ENCODE results near the gene ZNF823.
"Not testable (repeated sequence)": the region's sequence is repeated elsewhere in the genome, so short reads cannot be mapped to it uniquely, and the experiment has no call there.

Gene ZNF823

DNA sequence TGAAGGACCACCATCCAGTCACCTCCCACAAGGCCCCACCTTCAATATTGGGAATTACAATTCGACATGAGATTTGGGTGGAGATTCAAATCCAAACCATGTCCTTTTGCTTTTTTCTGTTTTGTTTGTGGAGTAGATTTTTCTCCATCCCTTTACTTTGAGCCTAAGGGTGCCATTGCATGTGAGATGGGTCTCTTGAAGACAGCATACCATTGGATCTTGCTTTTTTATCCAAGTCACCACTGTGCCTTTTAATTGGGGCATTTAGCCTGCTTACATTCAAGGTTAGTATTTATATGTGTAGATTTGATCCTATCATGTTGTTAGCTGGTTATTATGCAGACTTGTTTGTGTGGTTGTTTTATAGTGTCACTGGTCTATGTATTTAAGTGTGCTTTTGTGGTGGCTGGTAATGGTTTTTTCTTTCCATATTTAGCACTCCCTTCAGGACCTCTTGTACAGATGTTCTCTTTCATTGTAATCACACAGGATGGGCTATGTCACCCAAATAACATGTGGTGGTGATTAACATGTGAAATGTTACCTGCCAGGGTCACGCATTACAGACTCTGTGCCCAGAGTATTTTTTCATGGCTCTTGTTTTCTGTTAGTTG is 58.0 kb downstream of the ZNF823 start:
- no peak for DNase-seq (ENCODE audit: low read depth)

DNA sequence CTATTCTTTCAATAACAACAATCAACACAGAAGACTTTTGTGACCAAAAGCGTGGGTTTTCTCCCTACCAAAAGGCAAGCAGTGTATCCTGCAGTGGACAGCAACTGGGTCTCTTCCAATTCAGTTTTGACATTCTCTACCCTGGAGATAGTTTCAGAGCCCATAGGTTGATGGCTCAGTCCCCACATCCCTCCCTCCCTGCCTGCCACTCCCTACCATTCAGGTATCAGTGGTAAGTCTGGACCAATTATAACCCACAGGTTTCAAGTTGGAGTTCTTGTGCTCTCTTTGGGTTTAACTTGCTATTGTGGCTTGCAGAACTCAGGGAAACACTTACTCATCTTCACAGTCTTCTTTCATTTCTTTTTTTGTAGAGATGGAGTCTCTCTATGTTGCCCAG is 60.2 kb downstream of the ZNF823 start:
- no peak for DNase-seq (ENCODE audit: low read depth)

DNA sequence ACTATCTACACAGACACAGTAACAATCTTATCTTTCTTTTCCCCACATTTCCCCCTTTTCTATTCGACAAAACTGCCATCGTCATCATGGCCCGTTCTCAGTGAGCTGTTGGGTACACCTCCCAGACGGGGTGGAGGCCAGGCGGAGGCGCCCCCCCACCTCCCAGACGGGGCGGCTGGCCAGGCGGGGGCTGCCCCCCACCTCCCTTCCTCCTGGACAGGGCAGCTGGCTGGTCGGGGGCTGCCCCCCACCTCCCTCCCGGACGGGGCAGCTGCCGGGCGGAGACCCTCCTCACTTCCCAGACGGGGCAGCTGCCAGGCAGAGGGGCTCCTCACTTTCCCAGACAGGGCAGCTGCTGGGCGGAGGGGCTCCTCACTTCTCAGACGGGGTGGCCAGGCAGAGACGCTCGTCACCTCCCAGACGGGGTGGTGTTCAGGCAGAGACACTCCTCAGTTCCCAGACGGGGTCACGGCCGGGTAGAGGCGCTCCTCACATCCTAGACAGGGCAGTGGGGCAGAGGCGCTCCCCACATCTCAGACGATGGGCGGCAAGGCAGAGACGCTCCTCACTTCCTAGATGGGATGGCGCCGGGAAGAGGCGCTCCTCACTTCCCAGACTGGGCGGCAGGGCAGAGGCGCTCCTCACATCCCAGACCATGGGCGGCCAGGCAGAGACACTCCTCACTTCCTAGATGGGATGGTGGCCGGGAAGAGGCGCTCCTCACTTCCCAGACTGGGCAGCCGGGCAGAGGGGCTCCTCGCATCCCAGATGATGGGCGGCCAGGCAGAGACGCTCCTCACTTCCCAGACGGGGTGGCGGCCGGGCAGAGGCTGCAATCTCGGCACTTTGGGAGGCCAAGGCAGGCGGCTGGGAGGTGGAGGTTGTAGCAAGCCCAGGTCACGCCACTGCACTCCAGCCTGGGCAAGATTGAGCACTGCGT is 61.8 kb downstream of the ZNF823 start:
- DNase-seq (ENCODE audit: low read depth), result not testable (repeated sequence)

DNA sequence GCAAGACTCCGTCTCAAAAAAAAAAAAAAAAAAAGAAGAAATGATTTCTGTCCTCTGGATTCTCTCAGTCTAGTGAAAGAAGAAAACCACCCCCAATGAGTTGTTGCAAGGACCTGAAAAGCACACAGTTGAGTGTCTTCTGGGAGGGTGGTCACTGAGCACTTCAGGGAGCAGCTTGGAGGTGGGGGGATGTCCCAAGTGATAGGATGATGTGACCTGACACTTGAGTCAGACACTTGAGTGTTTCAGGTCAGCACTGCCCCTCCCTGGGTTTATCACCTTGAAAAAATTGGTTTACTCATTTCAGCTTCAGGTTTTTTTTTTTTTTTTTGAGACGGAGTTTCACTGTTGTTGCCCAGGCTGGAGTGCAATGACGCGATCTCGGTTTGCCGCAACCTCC is 63.2 kb downstream of the ZNF823 start:
- no peak for DNase-seq (ENCODE audit: low read depth)

DNA sequence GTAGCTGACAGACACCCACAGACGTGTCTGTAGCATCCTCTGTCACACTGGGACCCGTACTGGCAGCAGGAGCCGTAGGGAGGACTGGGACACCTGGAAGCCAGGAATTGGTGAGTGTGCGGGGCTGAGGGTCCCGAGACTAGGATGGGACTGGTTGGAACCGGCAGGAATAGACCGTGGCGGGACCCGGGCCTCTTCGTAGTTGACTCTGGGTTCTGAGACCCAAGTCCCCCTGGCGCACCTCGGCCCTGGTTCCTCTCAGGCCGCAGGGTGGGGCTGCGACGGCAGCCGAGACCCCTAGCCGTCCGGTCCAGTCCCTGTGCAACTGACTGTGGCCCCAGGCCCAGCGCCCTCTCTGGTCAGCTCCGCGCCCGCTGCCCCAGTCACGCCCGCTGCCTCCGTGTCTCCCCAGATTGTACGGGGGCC is 64.7 kb downstream of the ZNF823 start:
- no peak for DNase-seq (ENCODE audit: low read depth)

DNA sequence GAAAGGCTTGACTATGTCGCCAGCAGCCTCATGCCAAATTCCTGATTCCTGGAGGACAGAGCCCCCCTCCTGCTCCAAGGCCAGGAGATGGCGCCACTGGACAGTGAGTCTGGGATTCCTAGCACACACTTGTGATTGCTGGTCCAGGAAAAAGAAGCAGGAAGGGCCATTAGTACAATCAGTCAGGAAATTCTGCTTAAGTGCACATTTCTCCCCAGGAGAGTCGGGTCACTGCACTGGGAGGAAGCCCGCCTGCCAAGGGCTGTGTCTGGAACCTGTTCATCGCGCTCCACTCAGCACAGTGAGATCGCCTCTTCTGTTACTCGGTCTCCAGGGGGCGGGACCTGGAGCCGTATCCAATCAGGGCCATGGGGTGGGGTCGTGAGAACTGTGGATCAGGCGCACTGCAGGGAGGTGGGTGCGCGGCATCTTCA is 65.1 kb downstream of the ZNF823 start:
- DNase-seq (ENCODE audit: low read depth), result no peak
